Putamen (tissue), 1 donor: Measurements from ENCODE around the gene TFPT.

ENCODE experiments used
- DNase-seq: peaks from one replicate; pipeline ENCODE4 v3.0.0-alpha.2; 2016; ENCODE audit warnings: low spot score

TFPT gene, protein sequence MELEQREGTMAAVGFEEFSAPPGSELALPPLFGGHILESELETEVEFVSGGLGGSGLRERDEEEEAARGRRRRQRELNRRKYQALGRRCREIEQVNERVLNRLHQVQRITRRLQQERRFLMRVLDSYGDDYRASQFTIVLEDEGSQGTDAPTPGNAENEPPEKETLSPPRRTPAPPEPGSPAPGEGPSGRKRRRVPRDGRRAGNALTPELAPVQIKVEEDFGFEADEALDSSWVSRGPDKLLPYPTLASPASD

DNA sequence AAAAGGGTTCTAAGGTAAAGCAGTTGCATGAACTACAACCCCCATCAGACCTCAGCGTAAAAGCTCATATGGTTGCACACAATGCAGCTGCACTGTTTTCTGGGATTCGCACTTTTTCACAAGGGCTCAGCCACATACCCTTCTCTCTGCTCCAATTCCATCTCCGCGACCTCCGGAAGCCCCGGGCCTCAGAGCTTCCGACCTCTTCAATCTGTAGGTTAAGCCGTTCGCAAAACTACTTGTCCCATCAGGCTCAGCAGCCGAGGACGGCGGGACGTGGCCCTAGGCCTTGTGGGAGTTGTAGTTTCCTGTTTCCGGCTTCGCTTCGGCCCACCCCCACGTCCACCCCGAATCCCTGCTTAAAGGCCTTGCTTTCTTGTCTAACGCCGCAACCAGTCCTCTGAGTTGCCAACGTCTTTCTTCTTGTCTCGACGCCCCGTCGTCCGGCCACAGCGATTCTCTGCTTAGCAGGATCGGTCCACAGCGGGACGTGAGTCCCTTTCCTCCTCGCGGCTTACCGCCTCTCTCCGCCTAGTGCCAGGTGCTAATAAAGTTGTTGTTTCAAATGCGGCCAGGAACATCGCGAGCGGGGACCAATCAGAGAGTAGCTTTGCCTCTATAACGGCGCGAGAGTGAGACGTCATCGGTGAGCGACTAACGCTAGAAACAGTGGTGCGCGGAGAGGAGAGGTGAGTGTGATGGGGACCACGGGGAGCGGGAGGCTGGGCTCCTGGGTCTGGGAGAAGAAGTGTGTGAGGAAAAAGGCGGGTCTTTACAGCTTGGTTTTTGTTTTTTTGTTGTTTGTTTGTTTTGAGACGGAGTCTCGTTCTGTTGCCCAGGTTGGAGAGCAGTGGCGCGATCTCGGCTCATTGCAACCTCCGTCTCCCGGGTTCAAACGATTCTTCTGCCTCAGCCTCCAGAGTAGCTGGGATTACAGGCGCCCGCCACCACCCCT is at the start of gene TFPT, which contains the start of gene PRPF31:
TFPT (minus strand) TSS at position 549 of the 955 bp plus-strand sequence; CDS start at position 161, 388 bp downstream.
PRPF31 (plus strand) TSS at position 646 of the 955 bp plus-strand sequence. CDS start 2,525 bp downstream, outside the sequence.
- peak; percentile 98 for DNase-seq

DNA sequence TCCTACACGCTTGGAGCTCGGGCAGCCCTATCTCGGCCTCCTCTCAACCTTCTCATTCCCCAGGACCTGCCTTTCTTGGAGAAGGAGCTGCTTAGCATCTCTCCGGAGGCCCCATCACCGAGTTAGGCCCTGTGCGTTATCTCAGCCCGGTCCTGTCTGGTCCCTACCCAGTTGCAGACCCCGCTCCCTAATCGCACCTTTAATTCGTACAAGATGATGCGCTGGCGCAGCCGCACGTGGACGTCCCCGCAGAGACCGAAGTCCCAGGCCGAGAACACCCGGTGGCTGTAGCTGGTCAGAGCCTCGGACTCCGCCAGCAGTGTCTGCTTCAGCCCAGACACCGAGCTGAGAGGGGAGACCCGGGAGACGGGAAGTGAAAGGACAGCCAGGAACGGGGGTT is 49.8 kb upstream of the TFPT start:
- DNase-seq, result no peak

DNA sequence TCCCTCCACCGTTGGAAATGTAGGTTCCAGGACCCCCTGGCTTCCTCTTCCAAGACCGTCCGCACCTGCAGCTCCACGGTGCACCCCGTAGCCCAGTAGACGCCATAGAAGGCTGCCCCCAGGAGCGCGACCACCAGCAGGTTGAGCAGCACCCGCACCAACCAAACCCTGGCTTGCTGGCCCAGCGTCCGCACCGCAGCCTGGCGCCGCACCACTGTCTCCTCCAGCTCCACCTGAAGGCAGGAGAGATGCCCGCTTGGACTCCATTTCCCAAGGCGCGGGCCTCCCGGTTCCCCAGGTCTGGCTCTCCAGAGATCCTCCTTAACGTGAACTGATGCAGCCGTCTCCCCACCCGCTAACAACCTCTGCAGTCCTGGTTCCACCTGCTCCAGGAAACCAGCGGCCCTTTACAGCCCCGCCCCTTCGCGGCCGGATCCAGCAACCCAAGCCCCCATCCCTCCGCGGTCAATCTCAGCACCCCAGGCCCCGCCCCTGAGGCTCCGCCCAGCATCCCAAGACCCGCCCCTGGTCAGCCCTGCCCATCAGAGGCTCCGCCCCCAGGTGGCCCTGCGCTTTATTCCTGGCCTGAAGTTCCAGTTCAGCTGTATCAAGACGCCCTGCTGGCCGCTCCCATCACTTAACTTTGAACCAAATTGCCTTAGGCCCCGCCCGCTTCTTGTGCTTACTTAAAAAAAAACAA is 49.1 kb upstream of the TFPT start:
- DNase-seq, result no peak

DNA sequence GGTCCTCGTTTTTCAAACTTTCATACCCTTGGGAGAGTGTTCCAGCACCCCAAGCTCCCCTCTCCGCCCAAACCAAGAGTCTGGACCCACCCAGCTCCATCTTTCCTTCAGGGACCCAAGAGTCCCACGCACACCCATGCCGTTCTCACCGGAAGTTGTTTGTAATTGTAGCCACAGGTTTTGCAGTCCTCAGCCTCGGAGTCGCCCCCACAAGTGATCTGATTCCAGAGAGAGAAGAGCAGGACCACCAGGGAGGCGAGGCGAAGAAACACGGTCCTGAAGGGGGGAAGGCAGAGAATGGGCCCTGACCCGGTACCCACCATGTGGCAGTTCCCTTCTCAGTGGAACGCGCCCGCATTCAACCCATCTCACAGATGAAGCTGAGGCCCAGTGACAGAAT is 47.4 kb upstream of the TFPT start:
- DNase-seq, result no peak

DNA sequence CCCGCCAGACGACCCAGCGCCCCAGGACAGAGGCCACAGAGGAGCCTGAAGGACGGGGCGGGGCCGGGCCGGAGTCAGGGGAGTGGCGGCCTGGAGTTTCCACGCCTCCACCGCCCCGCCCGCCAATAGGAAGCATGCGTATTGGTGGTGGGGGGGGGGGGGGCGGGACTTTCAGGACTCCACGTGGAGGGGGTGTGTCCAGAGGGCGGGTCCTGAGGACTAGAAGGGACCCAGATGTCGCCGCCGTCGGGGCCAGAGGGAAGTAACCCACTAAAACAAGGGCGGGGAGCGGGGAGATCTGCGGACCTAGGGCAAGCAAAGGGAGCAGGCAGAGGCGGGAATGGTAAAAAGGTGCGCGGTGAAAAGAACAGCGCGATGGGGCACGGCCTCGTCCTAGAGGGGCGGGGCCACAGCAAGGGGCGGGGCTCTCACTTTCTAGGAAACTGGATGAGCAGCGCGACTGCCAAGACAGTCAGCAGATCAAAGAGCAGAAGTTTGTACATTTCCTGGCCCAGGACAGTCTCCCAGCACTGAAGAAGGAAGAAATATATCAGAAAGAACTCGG is 46.9 kb upstream of the TFPT start:
- DNase-seq, result peak; percentile 46

DNA sequence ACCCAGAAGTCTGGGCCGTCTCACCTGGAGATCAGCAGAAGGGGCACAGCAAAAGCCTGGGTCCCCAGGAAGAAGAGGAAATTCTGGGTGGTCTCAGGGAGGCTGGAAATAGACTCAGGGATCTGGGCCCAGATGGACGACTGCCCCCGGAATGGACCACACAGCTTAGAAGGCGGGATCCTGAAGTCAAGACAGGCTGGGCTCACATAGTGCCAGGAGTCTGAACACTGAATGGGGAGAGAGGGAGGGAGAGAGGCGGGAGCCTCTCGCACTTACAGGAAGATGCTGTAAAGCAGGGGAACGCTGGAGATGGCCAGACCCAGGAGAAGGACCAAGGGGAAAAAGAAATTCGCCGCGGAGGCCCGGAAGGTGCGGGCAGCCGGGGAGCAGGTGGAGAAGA is 45.4 kb upstream of the TFPT start:
- DNase-seq, result no peak

DNA sequence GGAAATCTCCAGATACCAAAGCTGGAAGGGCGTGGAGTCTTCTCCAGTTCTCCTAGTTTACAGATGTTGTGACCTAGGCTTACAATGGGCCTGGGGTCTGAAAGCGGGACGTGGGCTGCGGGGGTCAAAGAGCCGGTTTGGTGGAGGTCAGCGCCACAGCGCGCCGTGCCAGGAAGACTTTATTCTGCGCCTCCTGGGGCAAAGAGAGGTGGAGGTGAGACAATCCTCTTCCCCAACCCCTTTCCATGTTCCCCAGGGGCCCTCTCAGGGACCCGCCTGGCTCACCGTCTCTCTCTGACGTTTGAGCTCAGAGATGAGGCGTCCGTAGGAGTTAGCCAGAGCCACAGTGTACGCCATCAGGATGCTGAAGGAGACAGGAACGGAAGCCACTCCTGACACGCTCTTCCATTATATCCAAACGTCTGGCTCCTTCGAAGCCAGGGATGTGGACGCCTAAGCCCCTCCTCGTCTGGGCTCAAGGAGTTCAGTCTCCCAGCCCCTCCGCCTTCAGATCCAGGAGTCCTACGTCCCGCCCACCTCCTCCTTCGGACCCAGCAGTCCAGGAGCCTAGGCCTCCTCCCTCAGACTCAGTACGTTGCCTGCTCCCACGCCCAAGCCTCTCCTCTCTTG is 44.8 kb upstream of the TFPT start:
- DNase-seq, result no peak

DNA sequence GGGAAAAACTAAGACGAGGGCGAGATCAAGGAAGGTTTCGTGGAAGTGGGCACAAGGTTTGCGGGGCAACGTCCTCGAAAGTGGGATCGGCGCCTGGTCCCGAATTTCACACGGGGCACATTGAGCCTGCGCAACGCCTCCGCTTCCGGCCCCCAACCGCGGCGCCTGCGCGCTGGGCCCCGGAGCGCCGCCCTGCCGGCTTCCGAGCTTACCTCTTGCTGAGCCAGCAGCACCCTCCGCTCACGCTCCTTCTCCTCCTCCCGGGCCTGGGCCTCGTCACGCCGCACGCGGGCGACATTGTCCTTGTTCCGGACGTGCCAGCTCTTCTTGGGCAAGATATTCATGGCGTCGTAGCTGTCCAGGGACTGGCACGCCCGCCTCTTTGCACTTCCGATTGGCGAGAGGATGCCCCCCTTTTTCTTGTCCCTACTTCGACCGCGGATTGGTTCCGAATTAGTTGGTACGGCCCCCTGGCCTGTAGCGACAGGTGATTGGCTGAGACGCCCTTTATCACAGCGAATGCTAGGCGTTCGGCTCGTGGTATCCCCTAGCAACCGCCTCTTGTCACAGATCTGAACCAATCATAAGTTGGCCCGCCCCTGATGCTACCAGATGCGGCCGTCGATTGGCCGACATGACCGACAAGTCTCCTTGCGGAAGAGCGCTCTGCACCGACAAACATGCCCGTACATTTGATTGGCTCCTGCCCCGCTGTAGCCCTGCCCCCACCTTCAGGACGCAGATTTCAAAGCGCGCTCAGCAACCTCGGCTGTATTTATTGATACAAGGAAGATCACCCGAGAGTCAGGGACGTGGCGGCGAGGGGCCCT is 44.1 kb upstream of the TFPT start, which contains the start of gene LENG1:
LENG1 (minus strand) TSS at position 370 of the 830 bp plus-strand sequence; CDS start at position 344, 26 bp downstream.
- DNase-seq, result peak; percentile 100

DNA sequence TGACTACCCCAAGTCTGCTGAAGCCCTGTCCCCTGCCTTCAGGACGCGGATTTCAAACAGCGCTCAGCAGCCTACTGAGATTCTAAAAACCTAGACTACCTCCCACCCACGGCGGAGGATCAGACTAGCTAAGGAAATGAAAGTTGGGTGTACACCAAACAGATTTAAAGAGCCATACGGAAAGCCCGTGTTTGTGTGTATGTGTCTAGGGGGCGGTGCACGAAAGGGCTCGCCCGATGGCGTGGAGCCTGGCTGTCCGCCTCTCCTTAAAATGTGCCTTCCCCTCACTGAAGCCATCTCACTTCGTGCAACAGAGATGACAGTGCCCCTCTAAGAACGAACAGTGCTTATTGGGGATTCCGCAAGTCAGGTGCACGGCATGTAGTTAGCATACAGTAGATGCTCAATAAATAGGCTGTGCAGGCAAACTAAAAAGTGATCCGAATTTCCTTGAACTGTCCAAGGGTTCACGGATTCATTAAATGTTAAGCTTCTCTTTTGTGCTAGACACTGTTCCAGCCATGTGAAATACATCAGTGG is 43.4 kb upstream of the TFPT start:
- no peak for DNase-seq

DNA sequence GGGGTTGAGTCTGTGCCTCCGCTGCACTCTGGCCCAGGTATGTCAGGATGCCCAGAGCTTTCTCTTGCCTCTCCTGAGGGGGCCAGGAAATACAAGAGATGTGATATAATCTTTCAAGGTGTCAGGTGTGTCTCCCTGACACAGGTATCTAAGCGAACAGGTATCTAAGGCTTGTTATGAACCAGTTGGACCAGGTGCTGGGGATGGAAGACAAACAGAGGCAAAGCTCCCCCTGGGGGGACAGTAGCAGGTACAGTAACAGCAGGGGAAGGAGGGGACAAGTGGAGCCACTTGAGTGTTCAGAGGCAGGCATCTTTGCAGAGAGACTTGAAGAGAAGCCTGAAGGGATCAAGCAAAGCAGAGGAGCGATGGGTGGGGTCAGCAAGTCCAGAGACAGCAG is 41.5 kb upstream of the TFPT start:
- no peak for DNase-seq

DNA sequence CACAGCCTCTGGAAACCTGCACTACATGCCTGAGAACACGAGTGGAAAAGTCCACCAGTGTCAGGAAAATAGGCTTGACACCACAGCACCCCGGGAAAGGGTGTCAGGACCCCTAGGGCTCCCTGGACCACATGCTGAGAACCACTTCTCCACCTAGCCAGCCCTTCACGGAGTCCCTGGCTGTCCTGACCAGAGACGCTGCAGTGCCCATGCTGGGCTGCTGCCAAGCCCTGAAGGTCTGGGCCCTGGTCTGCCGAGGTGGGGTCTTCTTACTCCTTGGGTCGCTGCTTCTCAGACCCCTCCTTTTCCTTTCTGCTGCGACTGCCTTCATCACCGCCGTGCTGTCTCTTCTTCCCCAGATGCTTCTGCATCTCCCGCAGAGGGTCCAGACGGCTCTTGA is 41.0 kb upstream of the TFPT start:
- DNase-seq, result no peak

DNA sequence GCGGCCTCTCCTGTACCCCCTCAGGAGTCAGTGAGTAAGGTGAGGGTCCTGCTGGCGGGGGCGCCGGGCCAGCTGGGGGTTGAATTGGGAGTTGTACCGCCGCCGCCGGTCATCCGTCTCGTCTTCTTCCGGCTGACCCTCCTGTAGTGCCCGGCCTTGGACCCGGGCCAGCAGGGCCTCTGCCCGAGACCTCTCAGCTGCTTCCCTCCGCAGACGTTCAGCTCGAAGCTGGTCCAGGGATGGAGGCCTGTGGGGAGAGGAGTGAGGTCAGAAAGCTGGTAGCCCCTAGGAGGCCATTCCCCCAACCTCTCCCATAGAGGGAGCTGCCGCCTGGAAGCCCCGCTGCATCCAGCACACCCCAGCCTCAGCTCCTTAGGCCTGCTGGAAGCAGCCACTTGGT is 40.2 kb upstream of the TFPT start:
- no peak for DNase-seq

DNA sequence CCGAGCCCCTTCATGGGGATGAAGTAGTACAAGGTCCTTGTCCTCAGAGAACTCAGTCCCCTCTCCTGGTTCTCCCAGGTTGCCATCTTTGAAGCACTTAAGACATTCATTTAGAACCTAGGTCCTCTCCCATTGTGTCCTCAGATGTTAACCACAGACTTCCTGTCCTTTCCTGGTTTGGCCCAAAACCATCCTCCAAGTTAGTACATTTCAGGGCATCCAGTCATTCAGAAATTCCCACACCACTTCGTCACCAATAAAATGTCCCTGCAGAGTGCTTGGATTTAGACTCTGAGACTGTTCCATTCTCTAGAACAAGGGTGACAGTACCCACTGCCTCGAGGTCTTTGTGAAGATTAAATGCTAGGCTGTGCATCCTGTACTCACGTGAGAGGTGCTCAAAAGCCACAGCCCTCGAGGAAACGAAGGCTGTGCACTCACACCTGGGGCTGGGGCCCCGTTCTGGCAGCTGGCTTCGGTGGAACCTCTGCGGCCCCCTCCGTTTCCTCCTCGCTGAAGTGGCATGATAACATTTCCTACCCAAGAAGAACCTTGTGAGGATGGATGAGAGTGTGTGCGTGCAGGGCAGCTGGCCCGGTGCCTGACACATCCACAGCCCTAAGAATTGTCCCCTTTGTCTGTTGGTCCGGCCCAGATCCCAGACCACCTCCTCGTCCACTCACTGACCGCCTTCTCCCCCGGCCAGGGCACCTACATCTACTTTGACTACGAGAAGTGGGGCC is 39.3 kb upstream of the TFPT start:
- no peak for DNase-seq

DNA sequence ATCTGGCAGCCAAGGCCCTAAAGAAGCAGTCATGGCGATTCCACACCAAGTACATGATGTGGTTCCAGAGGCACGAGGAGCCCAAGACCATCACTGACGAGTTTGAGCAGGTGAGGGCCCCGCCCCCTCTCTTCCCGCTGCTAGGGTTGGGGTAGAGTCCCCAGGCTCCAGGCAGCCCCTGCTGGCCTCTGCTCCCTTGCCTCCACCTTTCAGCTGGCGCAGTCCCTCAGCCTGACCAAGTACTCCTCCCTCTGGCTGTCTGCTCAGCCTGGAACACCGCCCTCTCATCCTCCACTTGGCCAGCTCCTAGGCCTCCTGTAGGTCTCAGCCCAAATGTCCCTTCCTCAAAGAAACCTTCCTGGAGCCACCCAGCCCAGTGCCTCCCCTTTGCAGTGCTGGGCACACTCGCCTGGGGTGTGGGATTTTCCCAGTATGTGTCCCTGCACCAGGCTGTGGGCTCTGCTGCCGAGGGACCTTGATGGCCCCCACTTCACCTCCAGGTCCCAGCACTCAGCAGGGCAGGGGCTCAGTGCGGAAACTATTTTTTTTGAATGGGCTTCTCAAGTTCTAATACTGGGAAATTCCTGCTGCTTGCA is 38.4 kb upstream of the TFPT start:
- DNase-seq, result no peak

DNA sequence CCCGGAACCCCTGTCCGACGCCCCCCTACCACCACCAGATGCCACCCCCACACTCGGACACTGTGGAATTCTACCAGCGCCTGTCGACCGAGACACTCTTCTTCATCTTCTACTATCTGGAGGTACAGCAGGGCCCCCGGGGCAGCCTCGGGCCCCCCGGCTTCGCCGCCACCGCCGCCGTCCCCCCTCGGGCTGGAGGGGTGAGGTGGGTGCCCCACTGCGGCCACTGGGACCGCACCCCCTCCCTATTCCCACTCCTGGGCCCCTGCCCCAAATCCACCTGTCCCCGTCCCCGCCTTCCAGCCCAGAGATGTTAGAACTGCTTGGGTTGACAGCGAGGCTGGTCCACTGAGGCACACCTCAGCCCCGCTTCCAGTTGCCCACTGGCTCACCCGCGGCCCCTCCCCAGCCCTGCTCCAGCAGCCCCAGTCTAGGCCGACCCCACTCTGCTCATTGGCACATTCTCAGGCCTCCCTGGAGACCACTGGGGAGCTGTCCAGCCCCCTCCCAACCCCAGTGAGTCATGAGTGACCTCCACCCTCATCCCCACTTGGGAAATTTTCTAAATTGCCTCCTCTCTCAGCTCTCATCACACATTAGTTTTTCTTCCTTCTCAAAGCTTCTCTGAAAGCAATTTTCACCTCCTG is 37.5 kb upstream of the TFPT start:
- no peak for DNase-seq

DNA sequence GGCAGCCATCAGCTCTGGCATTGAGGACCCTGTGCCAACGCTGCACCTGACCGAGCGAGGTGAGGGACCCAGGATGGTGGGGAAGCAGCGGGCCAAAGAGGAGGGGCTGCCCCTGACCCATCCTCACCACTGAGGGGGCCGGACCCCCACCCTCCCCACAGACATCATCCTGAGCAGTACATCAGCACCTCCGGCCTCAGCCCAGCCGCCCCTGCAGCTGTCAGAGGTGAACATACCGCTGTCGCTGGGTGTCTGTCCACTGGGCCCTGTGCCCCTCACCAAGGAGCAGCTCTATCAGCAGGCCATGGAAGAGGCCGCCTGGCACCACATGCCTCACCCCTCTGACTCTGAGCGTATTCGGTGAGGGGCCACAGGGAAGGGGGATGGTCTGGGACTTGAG is 36.8 kb upstream of the TFPT start:
- DNase-seq, result no peak

DNA sequence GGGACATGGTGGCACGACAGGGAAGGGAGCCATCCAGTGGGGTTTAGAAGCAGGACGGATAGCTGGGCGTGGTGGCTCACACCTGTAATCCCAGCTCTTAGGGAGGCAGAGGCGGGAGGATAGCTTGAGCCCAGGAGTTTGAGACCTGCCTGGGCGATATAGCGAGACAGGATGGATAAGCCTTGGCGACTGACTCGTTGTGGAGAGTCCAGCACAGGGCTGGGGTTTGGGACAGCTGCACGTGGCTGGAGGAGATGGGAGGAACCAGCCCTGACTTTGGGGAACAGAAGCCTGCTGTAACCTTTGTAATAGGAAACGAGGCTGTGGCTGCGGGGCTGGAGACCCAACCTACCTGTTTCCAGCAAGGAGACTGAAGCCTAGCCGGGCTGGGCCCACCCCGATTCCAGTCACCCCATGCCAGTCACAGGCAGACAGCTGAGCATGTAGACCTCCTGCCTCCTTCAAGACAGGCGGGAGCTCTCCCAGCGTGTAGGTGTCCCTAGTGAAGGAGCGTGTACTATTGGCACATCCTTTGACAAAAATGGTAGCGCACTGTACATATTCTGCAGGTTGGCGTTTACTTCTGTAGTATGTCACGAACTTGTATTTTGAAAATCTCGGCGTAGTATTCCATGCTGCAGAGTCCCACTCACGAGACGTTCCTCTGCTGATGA is 36.0 kb upstream of the TFPT start:
- peak; percentile 39 for DNase-seq
